Stimulated activated CD4-positive, alpha-beta T cell treated with anti-CD3 and anti-CD28 coated beads, TNF-alpha, amount 100 ng/mL, for 1 hour (primary cell): ENCODE measurements around the gene SGIP1.

ENCODE experiments used
- DNase-seq, 3 donors: peaks; one replicate each; pipeline ENCODE4 v3.0.0-alpha.2; 2020; ENCODE audit warnings: low read depth in 3 of 3, low spot score in 1 of 3

Gene SGIP1

GRCh38 chr1:66520655-66521054 is 13.3 kb upstream of the SGIP1 start:
- DNase-seq = no peak

GRCh38 chr1:66521721-66522365 is 12.1 kb upstream of the SGIP1 start:
- DNase-seq = no peak

- no peak for DNase-seq
These were observed 10.4 kb upstream of the SGIP1 start for GRCh38 chr1:66523562-66523961.

- DNase-seq = no peak
These were observed 8.9 kb upstream of the SGIP1 start for GRCh38 chr1:66525086-66525485.

GRCh38 chr1:66526036-66526435 is 7.9 kb upstream of the SGIP1 start:
- no peak for DNase-seq

GRCh38 chr1:66526991-66527390 is 7.0 kb upstream of the SGIP1 start:
- no peak for DNase-seq

- DNase-seq = no peak
These were observed 6.3 kb upstream of the SGIP1 start for GRCh38 chr1:66527686-66528085.

- DNase-seq = no peak
These were observed 5.4 kb upstream of the SGIP1 start for GRCh38 chr1:66528580-66528979.

- no peak for DNase-seq
These were observed 1.7 kb upstream of the SGIP1 start for GRCh38 chr1:66532214-66532613.

- DNase-seq = peak in 1 of 3 donors; percentile 2
These were observed 862 bp upstream of the SGIP1 start for GRCh38 chr1:66532798-66533783.

- no peak for DNase-seq
These were observed 1.1 kb downstream of the SGIP1 start for GRCh38 chr1:66535061-66535460.

- no peak for DNase-seq
These were observed 1.9 kb downstream of the SGIP1 start for GRCh38 chr1:66535853-66536252.

GRCh38 chr1:66537718-66538117 is 3.8 kb downstream of the SGIP1 start:
- no peak for DNase-seq

GRCh38 chr1:66539491-66539890 is 5.5 kb downstream of the SGIP1 start:
- no peak for DNase-seq

- DNase-seq = no peak
These were observed 6.6 kb downstream of the SGIP1 start for GRCh38 chr1:66540434-66541032.

- DNase-seq = no peak
These were observed 8.4 kb downstream of the SGIP1 start for GRCh38 chr1:66542314-66542713.

- no peak for DNase-seq
These were observed 9.1 kb downstream of the SGIP1 start for GRCh38 chr1:66542811-66543767.

- DNase-seq = no peak
These were observed 12.3 kb downstream of the SGIP1 start for GRCh38 chr1:66546047-66546810.

- no peak for DNase-seq
These were observed 15.1 kb downstream of the SGIP1 start for GRCh38 chr1:66549017-66549416.

- DNase-seq = no peak
These were observed 16.3 kb downstream of the SGIP1 start for GRCh38 chr1:66550243-66550642.
